Measurements from ENCODE around the gene RPRD2.

Gene RPRD2

DNA sequence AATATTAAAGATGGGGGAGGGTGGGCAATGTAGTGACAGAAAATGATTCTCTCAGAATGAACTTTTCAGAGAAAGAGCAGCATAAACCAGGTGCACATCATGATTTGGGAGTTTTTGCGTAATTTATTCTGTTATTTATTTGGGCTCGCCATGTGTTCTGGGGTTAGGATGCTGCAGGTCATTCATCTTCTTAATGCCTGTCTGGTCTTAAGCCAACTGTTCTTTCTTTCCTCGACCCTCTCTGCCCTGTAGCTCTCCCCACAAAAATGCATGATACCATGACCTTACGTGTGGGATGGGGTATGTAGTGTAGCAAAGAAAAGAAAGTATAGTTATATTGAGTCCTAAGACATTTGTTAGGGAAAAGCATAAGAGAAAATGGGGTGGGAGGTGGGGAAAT lies 110.9 kb downstream of the RPRD2 start:
- no peak for DNase-seq

DNA sequence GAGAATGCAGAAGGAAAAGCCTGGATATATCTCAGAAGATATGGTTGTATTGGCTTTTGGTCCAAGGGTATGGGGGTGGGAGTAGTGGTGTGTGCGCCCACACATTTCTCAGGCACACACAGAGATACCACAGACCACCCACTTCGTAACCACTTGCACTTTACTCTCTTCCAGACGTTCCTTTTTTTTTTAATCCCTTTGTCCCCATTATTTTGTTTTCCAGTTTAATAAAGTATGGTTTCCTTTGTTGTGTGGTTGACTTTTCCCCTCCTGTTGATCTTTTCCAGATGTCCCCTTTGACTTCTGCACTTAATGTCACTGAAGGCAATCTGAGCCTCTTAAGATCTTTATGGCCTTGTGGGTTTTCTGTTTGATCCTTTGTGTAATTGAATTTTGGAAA lies 112.8 kb downstream of the RPRD2 start:
- no peak for DNase-seq

DNA sequence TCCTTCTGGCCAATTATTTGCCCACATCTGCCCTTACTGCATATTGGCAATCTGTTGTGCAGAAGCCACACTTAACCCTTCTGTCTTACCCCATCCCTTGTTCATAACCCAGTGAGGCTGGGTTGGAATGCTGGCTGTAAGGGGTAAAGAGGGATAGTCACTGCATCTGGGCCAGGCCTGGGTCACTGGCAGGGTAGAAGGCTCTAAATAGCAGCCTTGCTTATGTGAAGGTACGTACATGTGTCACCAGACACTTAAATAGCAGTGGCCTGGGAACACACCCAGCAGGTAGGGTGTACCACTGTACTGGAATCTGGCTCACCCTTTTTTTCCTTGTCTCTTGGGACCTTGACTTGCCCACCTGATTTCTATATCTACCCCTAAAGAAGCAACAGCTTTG lies 113.4 kb downstream of the RPRD2 start:
- no peak for DNase-seq

DNA sequence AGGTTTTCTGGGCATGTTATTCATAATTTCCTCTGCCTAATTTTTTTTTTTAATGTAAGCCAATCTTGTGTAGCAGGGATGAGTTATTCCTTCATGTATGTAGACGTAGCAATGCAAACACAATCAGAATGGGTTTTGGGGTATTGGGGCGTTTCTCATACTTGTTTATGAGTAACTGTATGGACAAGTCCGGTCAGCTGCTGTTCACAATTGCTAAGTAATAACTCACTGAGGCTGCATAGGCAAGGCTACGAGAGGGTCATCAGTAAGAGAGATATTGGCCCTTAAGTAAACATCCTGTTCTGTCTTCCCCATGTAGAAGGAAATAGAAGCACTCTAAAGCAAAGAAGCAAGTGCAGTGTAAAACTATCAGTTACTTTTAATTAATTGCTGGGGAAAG lies 113.8 kb downstream of the RPRD2 start:
- no peak for DNase-seq

DNA sequence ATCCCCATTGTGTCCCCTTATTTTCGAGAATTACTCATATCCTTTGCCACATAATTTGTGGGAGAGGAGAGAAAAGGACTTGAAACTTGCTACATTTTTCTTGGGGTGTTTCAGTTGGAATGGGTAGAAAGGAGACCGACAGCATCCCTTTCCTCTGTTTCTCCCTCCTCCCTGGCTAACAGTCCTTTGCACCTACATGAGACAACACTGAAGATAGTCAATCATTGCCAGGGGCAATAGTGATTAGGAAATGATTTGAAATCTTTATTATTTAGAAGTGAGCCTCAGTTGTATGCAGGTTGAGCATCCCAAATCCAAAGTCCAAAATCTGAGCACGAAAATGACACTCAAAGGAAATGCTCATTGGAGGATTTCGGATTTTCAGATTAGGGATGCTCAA lies 115.4 kb downstream of the RPRD2 start:
- no peak for DNase-seq

GRCh38 chr1:150479927-150480352 lies 116.0 kb downstream of the RPRD2 start:
- no peak for DNase-seq

GRCh38 chr1:150484431-150484830 lies 120.5 kb downstream of the RPRD2 start:
- no peak for DNase-seq

DNA sequence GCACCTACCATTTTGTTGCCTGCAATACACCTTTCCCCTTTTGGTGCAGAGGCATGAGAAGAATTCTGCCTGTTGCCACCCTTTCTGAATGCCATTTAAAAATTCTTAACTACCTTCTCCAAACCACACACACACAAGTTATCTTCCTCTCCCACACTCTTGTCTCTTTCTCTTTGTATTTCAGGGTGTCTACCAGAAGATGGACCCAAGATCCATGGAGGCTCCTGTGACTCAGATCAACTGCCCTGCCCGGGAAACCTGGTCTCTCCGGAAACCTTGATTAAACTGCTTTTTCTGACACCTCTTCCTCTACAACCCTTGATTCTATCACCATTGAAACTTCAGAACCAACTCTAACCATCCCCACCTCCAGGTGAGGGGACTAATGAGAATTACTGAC lies 120.9 kb downstream of the RPRD2 start:
- no peak for DNase-seq

GRCh38 chr1:150486966-150487762 lies 123.2 kb downstream of the RPRD2 start, which contains the start of gene TARS2:
Gene TARS2, plus strand, starts transcription at chr1:150487419. Its CDS starts 32 bp downstream, at chr1:150487451.
- peak; percentile 97 for DNase-seq

- DNase-seq = no peak
These were observed 123.8 kb downstream of the RPRD2 start for GRCh38 chr1:150487763-150488115.

DNA sequence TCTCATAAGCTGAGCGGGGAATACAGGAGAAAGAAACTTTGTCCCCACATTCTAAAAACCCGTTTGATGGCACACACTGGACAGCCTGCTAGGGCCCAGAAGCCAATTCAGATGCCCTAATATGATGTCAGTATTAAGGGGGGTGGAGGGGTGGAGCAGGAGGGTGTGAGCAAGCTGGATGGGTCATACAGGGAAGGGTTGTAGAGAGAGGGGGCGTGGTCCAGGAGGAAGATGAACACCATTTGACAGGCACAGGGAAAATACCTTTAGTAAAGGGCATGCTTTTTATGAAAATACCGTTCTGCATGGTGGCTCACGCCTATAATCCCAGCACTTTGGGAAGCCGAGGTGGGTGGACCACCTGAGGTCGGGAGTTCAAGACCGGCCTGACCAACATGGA lies 129.2 kb downstream of the RPRD2 start:
- no peak for DNase-seq

- DNase-seq = no peak
These were observed 134.4 kb downstream of the RPRD2 start for GRCh38 chr1:150498342-150498741.

DNA sequence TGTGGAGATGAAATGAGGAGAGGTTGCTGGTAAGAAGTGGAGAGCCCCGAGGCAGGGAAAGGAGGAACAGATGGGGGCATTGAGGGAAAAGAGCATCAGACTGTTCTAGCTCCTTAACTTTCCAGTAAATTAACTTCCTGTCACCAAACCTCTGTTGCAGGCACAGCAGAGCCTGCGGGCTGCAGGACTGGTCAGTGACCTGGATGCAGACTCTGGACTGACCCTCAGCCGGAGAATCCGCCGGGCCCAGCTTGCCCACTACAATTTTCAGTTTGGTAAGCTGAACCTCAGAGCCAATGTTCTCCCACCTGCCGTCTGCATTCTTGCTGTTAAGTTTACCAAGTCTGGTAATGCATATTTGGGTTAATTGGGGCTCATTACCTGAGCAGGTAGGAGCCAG lies 141.5 kb downstream of the RPRD2 start:
- DNase-seq = no peak

- no peak for DNase-seq
These were observed 144.2 kb downstream of the RPRD2 start, which contains the start of gene ECM1 for GRCh38 chr1:150507912-150508864. Gene ECM1, plus strand, starts transcription at chr1:150508109. Its CDS starts 101 bp downstream, at chr1:150508210.

GRCh38 chr1:150508982-150509381 lies 145.0 kb downstream of the RPRD2 start:
- no peak for DNase-seq

DNA sequence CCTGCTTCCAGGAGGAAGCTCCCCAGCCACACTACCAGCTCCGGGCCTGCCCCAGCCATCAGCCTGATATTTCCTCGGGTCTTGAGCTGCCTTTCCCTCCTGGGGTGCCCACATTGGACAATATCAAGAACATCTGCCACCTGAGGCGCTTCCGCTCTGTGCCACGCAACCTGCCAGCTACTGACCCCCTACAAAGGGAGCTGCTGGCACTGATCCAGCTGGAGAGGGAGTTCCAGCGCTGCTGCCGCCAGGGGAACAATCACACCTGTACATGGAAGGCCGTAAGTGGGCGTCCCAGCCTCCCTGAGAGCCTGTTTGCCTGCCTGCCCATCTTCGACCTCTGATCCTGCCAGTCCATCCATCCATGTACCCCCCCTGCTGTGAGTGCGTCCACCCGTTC lies 147.6 kb downstream of the RPRD2 start:
- DNase-seq = no peak

- no peak for DNase-seq
These were observed 148.2 kb downstream of the RPRD2 start for GRCh38 chr1:150511985-150512660.

DNA sequence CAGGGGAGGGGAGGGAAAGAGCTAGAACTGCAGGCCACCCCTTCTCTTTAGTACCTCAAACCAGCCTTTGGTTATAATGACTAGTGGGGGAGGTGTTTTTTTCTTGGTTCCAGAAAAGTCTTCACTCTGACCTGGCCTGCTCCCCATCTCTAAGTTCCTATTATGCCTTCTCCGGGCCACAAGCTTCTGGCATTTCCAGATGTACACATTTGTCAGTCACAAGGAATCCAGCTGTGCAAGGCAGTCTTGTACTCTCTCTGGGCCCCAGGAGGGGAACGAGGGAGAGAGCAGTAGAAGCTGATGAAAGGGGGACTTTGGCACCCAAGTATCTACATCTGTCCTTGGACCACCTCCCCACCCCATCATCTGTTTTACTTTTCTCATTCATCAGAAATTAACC lies 148.9 kb downstream of the RPRD2 start:
- DNase-seq = no peak

DNA sequence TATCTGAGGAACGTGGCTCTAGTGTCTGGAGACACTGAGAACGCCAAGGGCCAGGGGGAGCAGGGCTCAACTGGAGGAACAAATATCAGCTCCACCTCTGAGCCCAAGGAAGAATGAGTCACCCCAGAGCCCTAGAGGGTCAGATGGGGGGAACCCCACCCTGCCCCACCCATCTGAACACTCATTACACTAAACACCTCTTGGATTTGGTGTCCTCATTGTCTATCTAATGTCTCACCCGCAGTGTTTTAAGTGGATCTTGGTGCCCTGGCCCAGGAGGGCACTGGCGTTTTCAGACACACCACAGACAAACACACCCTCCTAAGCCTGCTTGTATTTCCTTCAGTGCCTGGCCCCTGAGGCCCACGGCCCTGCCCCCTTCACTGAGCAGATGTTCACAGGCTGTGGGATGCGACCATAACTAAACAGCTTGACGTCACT lies 149.4 kb downstream of the RPRD2 start:
- DNase-seq = no peak

DNA sequence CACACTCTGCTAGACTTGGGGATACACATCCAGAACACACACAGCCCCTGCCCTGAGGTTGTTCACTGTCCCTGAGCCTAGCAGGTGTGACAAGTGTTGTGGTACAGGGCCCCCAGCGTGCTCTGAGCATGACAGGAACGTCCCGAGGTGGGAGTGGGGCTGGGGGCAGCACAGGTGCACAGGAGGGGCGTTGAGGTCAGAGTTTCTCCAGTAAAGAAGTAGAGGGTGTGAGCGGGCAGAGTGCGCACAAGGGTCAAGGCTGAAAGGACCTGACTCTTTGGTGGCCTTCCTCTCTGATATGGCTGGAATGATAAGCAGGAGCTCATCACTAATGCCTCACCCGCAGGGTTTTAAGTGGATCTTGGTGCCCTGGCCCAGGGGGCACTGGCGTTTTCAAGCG lies 150.3 kb downstream of the RPRD2 start:
- no peak for DNase-seq

GRCh38 chr1:150514913-150515327 lies 151.0 kb downstream of the RPRD2 start:
- DNase-seq = no peak

- DNase-seq = peak; percentile 82
These were observed 151.5 kb downstream of the RPRD2 start, which contains the start of gene FALEC for GRCh38 chr1:150515328-150516049. Gene FALEC, plus strand, starts transcription at chr1:150515752.
